Fibroblast of skin of right biceps (primary cell): ENCODE data around the gene IFT122.

Source experiments
- DNase-seq: peaks from one replicate; pipeline ENCODE4 v3.0.0-alpha.2; 2013

The IFT122 gene

GRCh38 chr3:129519896-129520715 lies 80.1 kb downstream of the IFT122 start:
- no peak for DNase-seq

GRCh38 chr3:129520960-129521359 lies 80.9 kb downstream of the IFT122 start:
- no peak for DNase-seq

- DNase-seq: no peak
Observed at GRCh38 chr3:129521611-129522010, 81.6 kb downstream of the IFT122 start.

- DNase-seq: no peak
Observed at GRCh38 chr3:129522953-129523352, 82.9 kb downstream of the IFT122 start.

- no peak for DNase-seq
Observed at GRCh38 chr3:129524081-129524480, 84.1 kb downstream of the IFT122 start.

DNA sequence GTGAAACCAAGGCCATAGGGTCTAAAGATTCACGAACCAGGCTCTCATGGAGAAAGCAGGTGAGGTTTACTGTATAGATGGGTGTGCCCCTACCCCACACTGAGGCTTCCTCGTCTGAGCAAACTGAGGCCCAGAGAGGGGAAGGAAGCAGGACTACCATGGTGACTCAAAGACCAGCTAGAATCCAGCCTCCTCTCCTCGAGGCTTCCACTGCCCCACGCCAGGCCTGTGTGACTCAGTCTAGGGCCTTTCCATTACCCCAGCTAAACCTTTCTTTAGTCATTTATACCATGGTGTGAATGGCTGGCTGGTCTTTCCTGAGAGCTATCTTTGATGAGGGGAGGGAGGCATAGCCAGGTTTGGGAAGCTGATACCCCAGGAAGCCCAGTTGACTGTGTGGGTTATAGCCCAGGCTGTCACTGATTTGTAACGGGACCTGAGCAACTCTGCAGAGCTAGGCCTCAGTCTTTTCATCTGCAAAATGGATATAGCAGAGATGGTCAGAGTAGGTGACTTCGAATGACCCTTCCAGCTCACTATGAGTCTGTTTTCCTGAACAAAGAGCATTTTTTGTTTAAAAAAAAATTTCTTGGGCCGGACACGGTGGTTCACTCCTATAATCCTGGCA lies 85.4 kb downstream of the IFT122 start:
- DNase-seq: peak; percentile 56

- no peak for DNase-seq
Observed at GRCh38 chr3:129526121-129526900, 86.3 kb downstream of the IFT122 start.

DNA sequence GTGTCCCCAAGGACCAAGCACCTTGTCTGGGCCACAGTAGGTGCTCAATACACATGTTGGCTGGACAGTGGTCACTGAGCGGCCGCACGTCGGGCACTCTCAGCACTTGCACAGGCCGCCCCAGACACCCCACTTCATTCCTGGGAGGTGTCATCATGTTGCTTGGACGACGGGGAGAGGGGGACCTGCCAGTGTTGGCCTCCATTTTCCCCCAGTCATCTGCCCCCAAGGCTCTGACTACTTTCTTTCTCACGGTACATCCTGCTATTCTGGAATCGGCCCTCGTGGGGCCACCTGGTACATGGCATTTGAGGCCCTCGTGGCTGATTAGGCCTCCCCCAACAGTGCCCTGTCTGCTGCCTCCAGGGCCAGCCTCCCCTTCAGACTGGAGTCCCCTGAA lies 87.2 kb downstream of the IFT122 start:
- no peak for DNase-seq

DNA sequence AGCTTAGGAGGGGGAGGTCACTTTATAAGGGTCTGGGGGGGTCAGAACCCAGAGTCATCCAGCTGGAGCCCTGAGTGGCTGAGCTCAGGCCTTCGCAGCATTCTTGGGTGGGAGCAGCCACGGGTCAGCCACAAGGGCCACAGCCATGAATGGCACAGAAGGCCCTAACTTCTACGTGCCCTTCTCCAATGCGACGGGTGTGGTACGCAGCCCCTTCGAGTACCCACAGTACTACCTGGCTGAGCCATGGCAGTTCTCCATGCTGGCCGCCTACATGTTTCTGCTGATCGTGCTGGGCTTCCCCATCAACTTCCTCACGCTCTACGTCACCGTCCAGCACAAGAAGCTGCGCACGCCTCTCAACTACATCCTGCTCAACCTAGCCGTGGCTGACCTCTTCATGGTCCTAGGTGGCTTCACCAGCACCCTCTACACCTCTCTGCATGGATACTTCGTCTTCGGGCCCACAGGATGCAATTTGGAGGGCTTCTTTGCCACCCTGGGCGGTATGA lies 88.6 kb downstream of the IFT122 start, which contains the start of gene RHO:
RHO (plus strand) TSS at position 51 of the 512 bp plus-strand sequence; CDS start at position 146, 95 bp downstream.
- DNase-seq: no peak

DNA sequence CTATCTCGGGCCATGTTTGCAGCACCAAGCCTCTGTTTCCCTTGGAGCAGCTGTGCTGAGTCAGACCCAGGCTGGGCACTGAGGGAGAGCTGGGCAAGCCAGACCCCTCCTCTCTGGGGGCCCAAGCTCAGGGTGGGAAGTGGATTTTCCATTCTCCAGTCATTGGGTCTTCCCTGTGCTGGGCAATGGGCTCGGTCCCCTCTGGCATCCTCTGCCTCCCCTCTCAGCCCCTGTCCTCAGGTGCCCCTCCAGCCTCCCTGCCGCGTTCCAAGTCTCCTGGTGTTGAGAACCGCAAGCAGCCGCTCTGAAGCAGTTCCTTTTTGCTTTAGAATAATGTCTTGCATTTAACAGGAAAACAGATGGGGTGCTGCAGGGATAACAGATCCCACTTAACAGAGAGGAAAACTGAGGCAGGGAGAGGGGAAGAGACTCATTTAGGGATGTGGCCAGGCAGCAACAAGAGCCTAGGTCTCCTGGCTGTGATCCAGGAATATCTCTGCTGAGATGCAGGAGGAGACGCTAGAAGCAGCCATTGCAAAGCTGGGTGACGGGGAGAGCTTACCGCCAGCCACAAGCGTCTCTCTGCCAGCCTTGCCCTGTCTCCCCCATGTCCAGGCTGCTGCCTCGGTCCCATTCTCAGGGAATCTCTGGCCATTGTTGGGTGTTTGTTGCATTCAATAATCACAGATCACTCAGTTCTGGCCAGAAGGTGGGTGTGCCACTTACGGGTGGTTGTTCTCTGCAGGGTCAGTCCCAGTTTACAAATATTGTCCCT lies 89.6 kb downstream of the IFT122 start:
- DNase-seq: no peak

DNA sequence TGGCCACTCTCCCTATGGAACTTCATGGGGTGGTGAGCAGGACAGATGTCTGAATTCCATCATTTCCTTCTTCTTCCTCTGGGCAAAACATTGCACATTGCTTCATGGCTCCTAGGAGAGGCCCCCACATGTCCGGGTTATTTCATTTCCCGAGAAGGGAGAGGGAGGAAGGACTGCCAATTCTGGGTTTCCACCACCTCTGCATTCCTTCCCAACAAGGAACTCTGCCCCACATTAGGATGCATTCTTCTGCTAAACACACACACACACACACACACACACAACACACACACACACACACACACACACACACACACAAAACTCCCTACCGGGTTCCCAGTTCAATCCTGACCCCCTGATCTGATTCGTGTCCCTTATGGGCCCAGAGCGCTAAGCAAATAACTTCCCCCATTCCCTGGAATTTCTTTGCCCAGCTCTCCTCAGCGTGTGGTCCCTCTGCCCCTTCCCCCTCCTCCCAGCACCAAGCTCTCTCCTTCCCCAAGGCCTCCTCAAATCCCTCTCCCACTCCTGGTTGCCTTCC lies 90.3 kb downstream of the IFT122 start:
- peak; percentile 83 for DNase-seq

DNA sequence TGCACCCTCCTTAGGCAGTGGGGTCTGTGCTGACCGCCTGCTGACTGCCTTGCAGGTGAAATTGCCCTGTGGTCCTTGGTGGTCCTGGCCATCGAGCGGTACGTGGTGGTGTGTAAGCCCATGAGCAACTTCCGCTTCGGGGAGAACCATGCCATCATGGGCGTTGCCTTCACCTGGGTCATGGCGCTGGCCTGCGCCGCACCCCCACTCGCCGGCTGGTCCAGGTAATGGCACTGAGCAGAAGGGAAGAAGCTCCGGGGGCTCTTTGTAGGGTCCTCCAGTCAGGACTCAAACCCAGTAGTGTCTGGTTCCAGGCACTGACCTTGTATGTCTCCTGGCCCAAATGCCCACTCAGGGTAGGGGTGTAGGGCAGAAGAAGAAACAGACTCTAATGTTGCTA lies 90.8 kb downstream of the IFT122 start:
- DNase-seq: no peak

DNA sequence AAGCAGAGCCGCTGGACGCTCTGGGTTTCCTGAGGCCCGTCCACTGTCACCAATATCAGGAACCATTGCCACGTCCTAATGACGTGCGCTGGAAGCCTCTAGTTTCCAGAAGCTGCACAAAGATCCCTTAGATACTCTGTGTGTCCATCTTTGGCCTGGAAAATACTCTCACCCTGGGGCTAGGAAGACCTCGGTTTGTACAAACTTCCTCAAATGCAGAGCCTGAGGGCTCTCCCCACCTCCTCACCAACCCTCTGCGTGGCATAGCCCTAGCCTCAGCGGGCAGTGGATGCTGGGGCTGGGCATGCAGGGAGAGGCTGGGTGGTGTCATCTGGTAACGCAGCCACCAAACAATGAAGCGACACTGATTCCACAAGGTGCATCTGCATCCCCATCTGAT lies 91.7 kb downstream of the IFT122 start:
- DNase-seq: no peak

- no peak for DNase-seq
Observed at GRCh38 chr3:129532261-129532660, 92.2 kb downstream of the IFT122 start.

DNA sequence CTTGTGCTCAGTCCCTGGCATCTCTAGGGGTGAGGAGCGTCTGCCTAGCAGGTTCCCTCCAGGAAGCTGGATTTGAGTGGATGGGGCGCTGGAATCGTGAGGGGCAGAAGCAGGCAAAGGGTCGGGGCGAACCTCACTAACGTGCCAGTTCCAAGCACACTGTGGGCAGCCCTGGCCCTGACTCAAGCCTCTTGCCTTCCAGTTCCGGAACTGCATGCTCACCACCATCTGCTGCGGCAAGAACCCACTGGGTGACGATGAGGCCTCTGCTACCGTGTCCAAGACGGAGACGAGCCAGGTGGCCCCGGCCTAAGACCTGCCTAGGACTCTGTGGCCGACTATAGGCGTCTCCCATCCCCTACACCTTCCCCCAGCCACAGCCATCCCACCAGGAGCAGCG lies 93.4 kb downstream of the IFT122 start:
- no peak for DNase-seq

GRCh38 chr3:129534428-129535027 lies 94.5 kb downstream of the IFT122 start:
- no peak for DNase-seq

- DNase-seq: no peak
Observed at GRCh38 chr3:129535075-129535474, 95.1 kb downstream of the IFT122 start.

DNA sequence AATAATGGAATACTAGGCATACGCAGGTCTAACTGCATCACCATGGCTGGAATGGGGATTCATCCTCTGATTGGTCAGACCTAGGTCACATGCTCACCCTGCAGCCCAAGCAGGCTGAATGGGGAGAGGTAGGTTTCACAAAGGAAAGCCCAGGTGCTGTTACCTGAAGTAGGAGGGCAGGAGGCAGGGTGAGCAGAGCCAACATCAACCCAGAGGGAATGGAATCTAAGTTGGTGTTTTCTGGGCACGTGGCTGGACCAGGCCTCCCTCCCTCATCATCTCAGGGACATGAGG lies 96.3 kb downstream of the IFT122 start:
- DNase-seq: no peak

GRCh38 chr3:129536804-129537203 lies 96.8 kb downstream of the IFT122 start:
- DNase-seq: no peak

- no peak for DNase-seq
Observed at GRCh38 chr3:129539206-129539605, 99.2 kb downstream of the IFT122 start.

DNA sequence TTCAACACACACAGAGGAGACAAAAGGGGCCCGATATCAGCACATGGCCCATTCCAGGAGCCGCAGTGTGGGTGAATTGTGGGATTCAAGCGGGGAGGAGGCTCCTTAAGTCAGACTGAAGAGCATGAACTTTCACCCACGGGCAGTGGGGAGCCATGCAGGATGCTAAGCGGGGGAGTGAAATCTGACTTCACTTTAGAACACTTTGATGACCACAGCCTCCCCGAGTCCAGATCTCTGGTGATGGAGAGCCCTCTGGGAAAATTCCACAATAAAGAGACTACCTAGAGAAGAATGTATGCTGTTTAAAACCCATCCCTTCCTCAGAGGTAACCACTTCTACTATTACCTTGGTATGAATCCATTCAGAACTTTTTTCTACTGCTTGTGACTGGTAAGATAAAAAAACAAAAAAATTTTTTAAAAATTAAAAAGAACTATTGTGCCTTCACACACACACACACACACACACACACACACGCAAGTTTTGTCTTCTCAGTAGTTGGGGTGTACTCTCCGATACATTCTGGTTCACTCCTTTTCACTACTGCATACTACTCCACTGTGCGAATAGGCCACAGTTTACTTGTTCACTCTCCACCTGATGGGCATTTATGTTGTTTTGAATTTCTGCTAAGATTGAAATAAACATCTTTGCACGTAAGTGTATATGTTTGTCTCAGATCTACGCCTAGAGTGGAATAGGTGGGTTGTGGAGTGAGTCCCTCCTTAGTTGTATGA lies 100.9 kb downstream of the IFT122 start:
- no peak for DNase-seq
